Endodermal cell (in vitro differentiated cells): ENCODE measurements around the gene ZNF280A. TPM values are rescaled to one million over a fixed set of nuclear protein-coding genes. Genes with fewer than 3 reads are reported as not detected.

ENCODE experiments used
- DNase-seq: peaks from one replicate; pipeline ENCODE4 v3.0.0-alpha.2; 2017
- H3K27ac ChIP-seq: 2 replicates; pipeline ENCODE4 v1.5.1; 2013; ENCODE audit warnings: mild to moderate bottlenecking, low read depth, low read length, moderate library complexity
- H3K27me3 ChIP-seq: 2 replicates; pipeline ENCODE4 v1.6.1; 2013; ENCODE audit warnings: mild to moderate bottlenecking, low read length, moderate library complexity; ENCODE audit not compliant: insufficient read depth, control insufficient read depth, poor library complexity, severe bottlenecking
- H3K36me3 ChIP-seq: 2 replicates; pipeline ENCODE4 v1.7.0; 2013; ENCODE audit warnings: mild to moderate bottlenecking, low read length, moderate library complexity; ENCODE audit not compliant: control insufficient read depth, insufficient read depth
- H3K4me1 ChIP-seq: one replicate; pipeline ENCODE4 v1.7.0; 2013; ENCODE audit warnings: low read length; ENCODE audit not compliant: control insufficient read depth, insufficient read depth
- H3K4me3 ChIP-seq: 2 replicates; pipeline ENCODE4 v1.5.1; 2013; ENCODE audit warnings: mild to moderate bottlenecking, low read length, moderate library complexity
- H3K9ac ChIP-seq: 2 replicates; pipeline ENCODE4 v1.6.1; 2013; ENCODE audit warnings: mild to moderate bottlenecking, low read length, moderate library complexity; ENCODE audit not compliant: poor library complexity, severe bottlenecking; ENCODE audit errors: extremely low read depth
- H3K9me3 ChIP-seq: 2 replicates; pipeline ENCODE4 v1.6.1; 2013; ENCODE audit warnings: mild to moderate bottlenecking, low read length, moderate library complexity; ENCODE audit not compliant: control insufficient read depth
- H3K27ac Mint-ChIP-seq: 2 replicates; pipeline ENCODE4 v1.8.0; 2020; ENCODE audit warnings: mixed read lengths
- H3K27me3 Mint-ChIP-seq: 2 replicates; pipeline ENCODE4 v1.8.0; 2021; ENCODE audit warnings: mild to moderate bottlenecking, mixed read lengths; ENCODE audit not compliant: insufficient read depth
- H3K36me3 Mint-ChIP-seq: 2 replicates; pipeline ENCODE4 v1.8.0; 2020; ENCODE audit warnings: low read depth, mixed read lengths
- H3K4me1 Mint-ChIP-seq: 2 replicates; pipeline ENCODE4 v1.8.0; 2020; ENCODE audit warnings: mixed read lengths
- H3K4me3 Mint-ChIP-seq: 2 replicates; pipeline ENCODE4 v1.8.0; 2020; ENCODE audit warnings: mild to moderate bottlenecking, moderate library complexity, mixed read lengths
- H3K9me3 Mint-ChIP-seq: 2 replicates; pipeline ENCODE4 v1.8.0; 2020; ENCODE audit warnings: mild to moderate bottlenecking, mixed read lengths
- CTCF ChIP-seq: fragments of 200-600 bp; sonication (generic); conservative IDR thresholded peaks from 2 replicates; pipeline ENCODE4 v1.5.0; 2021; ENCODE audit warnings: antibody characterized with exemption, mild to moderate bottlenecking
- WGBS, 2 experiments: methylation state at CpG; one replicate each; pipeline versions ENCODE4 v1.1.5 to v1.1.7; 2013; ENCODE audit warnings: missing lambda C conversion rate in 2 of 2, mixed read lengths in 1 of 2; ENCODE audit not compliant: insufficient coverage in 1 of 2, insufficient read length in 1 of 2; 5-methylcytosine and 5-hydroxymethylcytosine counted together
- total RNA-seq, 2 donors: library from RNA; stranded (reverse); fragmentation: NEBNext Ultra II Directional in 1 of 2; extraction: Animal tissue kit (Norgen Biotek cat#: 25700) in 1 of 2; gene quantifications; 2 replicates in 1 of 2; 3 replicates in 1 of 2; pipeline ENCODE4 v1.2.1, GENCODE V29; 2021

ZNF280A gene
- total RNA-seq, 2 donors from 2014 or later, result 0.55 to 2.1 TPM

GRCh38 chr22:22550789-22551434 lies 30.8 kb upstream of the ZNF280A start:
- Mint-ChIP-seq H3K36me3 (no peaks in the 10 kb centered on the region), H3K4me1 (peaks cover 7% of the 10 kb centered on the region), H3K27ac (no peak overlapping the region), H3K9me3 (no peaks in the 10 kb centered on the region), H3K4me3 (no peak overlapping the region), H3K27me3 (peaks cover 87% of the 10 kb centered on the region)
- Histone ChIP-seq H3K27me3 (peaks cover 53% of the 10 kb centered on the region), H3K36me3 (no peaks in the 10 kb centered on the region), H3K27ac (no peak overlapping the region), H3K9me3 (no peaks in the 10 kb centered on the region), H3K4me1 (no peaks in the 10 kb centered on the region), H3K9ac (no peak overlapping the region), H3K4me3 (no peak overlapping the region)
- no peak for TF ChIP-seq CTCF
- no peak for DNase-seq
- 89 to 92% methylated on average over 7 to 8 of the region's 8 CpGs for WGBS, 2 experiments

GRCh38 chr22:22548910-22549309 lies 28.8 kb upstream of the ZNF280A start:
- H3K36me3 ChIP-seq, result no peaks in the 10 kb centered on the region
- no peak overlapping the region for H3K4me3 ChIP-seq
- 76 to 92% methylated on average over 1 of the region's 1 CpG for WGBS, 2 experiments
- H3K27me3 ChIP-seq, result peaks cover 58% of the 10 kb centered on the region
- no peaks in the 10 kb centered on the region for H3K9me3 ChIP-seq
- TF ChIP-seq CTCF, result no peak
- H3K27ac ChIP-seq, result no peak overlapping the region
- H3K9me3 Mint-ChIP-seq, result no peaks in the 10 kb centered on the region
- H3K4me3 Mint-ChIP-seq, result no peak overlapping the region
- no peaks in the 10 kb centered on the region for H3K4me1 ChIP-seq
- DNase-seq, result no peak
- H3K4me1 Mint-ChIP-seq, result peaks cover 6% of the 10 kb centered on the region
- H3K27ac Mint-ChIP-seq, result no peak overlapping the region
- H3K36me3 Mint-ChIP-seq, result no peaks in the 10 kb centered on the region
- no peak overlapping the region for H3K9ac ChIP-seq
- H3K27me3 Mint-ChIP-seq, result peaks cover 87% of the 10 kb centered on the region

GRCh38 chr22:22548317-22548716 lies 28.2 kb upstream of the ZNF280A start:
- 71 to 77% methylated on average over 9 of the region's 9 CpGs for WGBS, 2 experiments

More at GRCh38 chr22:22548317-22548716, 28.2 kb upstream of the ZNF280A start:
- H3K27ac ChIP-seq, result no peak overlapping the region
- peaks cover 86% of the 10 kb centered on the region for H3K27me3 Mint-ChIP-seq
- no peaks in the 10 kb centered on the region for H3K36me3 Mint-ChIP-seq
- H3K27me3 ChIP-seq, result peaks cover 58% of the 10 kb centered on the region
- H3K4me3 Mint-ChIP-seq, result no peak overlapping the region
- H3K9me3 Mint-ChIP-seq, result no peaks in the 10 kb centered on the region
- H3K27ac Mint-ChIP-seq, result no peak overlapping the region
- no peaks in the 10 kb centered on the region for H3K4me1 ChIP-seq
- no peak overlapping the region for H3K9ac ChIP-seq
- no peak for TF ChIP-seq CTCF
- no peak for DNase-seq
- H3K4me3 ChIP-seq, result no peak overlapping the region
- H3K9me3 ChIP-seq, result no peaks in the 10 kb centered on the region
- peaks cover 5% of the 10 kb centered on the region for H3K4me1 Mint-ChIP-seq
- no peaks in the 10 kb centered on the region for H3K36me3 ChIP-seq
